ENCODE data around the gene DSC2. TPM values are rescaled to one million over a fixed set of nuclear protein-coding genes. Genes with fewer than 3 reads are reported as not detected.

DSC2 gene
- total RNA-seq, 1 donor from 2014 or later = 1.6 TPM

DNA sequence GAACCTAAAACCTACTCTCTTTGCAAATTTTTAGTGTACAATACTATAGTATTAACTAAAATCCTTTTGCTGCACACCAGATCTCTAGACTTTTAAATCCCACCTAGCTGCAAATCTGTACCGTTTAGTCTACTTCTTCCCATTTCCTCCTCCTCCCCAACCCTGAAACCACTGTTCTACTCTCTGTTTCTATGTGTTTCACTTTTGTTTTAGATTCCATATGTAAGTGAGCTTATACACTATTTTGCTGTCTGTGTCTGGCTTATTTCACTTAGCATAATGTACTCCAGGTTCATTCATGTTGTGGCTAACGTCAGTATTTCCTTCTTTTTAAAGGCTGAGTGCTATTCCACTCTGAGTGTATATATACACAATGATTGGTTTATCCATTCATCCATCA is 18.4 kb upstream of the DSC2 start:
- Mint-ChIP-seq H3K27ac (ENCODE audit: unreplicated experiment) (no peak overlapping the region), H3K36me3 (ENCODE audit: unreplicated experiment) (no peaks in the 10 kb centered on the region), H3K27me3 (ENCODE audit: unreplicated experiment) (peaks cover 23% of the 10 kb centered on the region), H3K4me1 (ENCODE audit: unreplicated experiment) (no peaks in the 10 kb centered on the region), H3K9me3 (ENCODE audit: unreplicated experiment) (no peaks in the 10 kb centered on the region), H3K4me3 (ENCODE audit: unreplicated experiment) (no peak overlapping the region)
- no peak for DNase-seq (ENCODE audit: extremely low spot score, unreplicated experiment)
- TF ChIP-seq, protein P1, sequence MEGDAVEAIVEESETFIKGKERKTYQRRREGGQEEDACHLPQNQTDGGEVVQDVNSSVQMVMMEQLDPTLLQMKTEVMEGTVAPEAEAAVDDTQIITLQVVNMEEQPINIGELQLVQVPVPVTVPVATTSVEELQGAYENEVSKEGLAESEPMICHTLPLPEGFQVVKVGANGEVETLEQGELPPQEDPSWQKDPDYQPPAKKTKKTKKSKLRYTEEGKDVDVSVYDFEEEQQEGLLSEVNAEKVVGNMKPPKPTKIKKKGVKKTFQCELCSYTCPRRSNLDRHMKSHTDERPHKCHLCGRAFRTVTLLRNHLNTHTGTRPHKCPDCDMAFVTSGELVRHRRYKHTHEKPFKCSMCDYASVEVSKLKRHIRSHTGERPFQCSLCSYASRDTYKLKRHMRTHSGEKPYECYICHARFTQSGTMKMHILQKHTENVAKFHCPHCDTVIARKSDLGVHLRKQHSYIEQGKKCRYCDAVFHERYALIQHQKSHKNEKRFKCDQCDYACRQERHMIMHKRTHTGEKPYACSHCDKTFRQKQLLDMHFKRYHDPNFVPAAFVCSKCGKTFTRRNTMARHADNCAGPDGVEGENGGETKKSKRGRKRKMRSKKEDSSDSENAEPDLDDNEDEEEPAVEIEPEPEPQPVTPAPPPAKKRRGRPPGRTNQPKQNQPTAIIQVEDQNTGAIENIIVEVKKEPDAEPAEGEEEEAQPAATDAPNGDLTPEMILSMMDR (IDR thresholded peaks at IDR 0.05) = no peak

DNA sequence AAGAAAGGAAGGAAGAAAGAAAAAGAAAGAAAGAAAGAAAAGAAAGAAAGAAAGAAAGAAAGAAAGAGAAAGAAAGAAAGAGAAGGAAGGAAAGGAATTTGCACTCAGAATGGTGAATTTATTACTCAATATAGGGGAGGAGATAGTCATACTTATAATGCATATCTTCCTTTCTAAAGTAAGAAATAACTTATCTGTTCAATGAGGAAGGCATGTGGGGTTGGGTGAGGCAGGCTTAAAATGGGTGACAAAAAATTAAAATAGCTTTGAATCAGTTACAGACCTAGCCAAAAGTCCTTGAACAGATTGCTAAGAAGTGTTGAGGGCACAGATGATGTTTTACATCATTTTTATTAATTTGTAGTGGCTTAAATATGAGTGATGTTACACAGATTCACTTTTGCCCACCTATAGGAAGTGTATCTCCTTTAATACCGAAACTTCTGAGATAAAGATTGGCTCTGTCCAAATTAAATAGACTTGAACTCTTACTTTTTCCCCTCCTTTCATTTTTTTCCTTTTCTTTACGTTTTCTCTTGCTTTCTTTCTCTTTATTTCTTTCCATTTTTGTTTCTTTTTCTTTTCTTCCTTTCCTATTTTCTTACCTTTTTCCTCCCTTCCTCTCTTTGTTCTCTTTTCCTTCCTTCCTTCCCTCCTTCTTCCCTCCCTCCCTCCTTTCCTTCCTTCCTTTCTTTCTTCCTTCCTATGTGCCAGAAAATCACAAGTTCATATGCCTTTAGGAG is 14.8 kb upstream of the DSC2 start:
- H3K36me3 Mint-ChIP-seq (ENCODE audit: unreplicated experiment) = no peaks in the 10 kb centered on the region
- H3K27me3 Mint-ChIP-seq (ENCODE audit: unreplicated experiment) = peaks cover 24% of the 10 kb centered on the region
- DNase-seq (ENCODE audit: extremely low spot score, unreplicated experiment) = no peak
- H3K27ac Mint-ChIP-seq (ENCODE audit: unreplicated experiment) = no peak overlapping the region
- no peak overlapping the region for H3K4me3 Mint-ChIP-seq (ENCODE audit: unreplicated experiment)
- TF ChIP-seq, protein P1 (IDR thresholded peaks at IDR 0.05) = no peak
- H3K9me3 Mint-ChIP-seq (ENCODE audit: unreplicated experiment) = no peaks in the 10 kb centered on the region
- no peaks in the 10 kb centered on the region for H3K4me1 Mint-ChIP-seq (ENCODE audit: unreplicated experiment)

DNA sequence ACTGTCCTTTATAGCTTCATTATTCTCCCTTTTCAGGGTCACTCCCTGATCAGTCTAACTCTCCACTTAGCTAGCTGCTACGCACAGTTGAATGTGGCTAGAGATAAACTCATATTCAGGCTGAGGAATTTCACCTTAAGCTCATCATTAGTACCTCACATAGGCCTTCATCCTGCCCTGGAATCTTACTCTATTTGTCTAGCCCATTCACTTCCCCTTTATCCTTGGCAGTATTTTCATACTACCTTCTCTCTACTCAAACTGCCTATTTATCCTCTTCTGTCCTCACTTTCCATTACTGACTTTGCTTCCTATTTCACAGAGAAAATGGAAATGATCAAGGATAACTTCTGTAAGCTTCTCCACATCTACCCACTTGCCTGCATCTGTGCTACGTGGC is 10.6 kb upstream of the DSC2 start:
- no peak for DNase-seq (ENCODE audit: extremely low spot score, unreplicated experiment)
- Mint-ChIP-seq H3K4me1 (ENCODE audit: unreplicated experiment) (no peaks in the 10 kb centered on the region), H3K27ac (ENCODE audit: unreplicated experiment) (no peak overlapping the region), H3K9me3 (ENCODE audit: unreplicated experiment) (no peaks in the 10 kb centered on the region), H3K36me3 (ENCODE audit: unreplicated experiment) (no peaks in the 10 kb centered on the region), H3K27me3 (ENCODE audit: unreplicated experiment) (peaks cover 40% of the 10 kb centered on the region), H3K4me3 (ENCODE audit: unreplicated experiment) (no peak overlapping the region)
- TF ChIP-seq, protein P1 (IDR thresholded peaks at IDR 0.05) = no peak

DNA sequence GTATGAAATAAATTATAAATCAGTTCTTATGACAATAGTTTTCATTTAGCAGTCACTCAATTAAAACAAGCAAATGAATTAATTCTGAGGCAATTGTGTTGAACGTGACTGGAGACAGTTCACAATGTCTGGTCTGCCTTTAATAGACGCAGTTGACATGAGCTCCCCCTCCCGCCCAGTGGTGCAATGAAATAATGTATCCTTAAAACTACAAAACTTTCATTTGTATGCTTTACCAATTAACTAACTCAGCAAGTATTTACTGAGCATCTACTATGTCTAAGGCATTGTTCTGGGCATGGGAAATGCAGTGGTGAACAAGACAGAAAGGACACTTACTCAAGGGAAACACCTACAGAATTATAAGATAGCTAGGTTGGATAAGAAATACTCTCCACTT is 3.5 kb upstream of the DSC2 start:
- no peak overlapping the region for H3K4me3 Mint-ChIP-seq (ENCODE audit: unreplicated experiment)
- TF ChIP-seq, protein P1 (IDR thresholded peaks at IDR 0.05) = no peak
- H3K4me1 Mint-ChIP-seq (ENCODE audit: unreplicated experiment) = peaks cover 7% of the 10 kb centered on the region
- no peaks in the 10 kb centered on the region for H3K9me3 Mint-ChIP-seq (ENCODE audit: unreplicated experiment)
- peaks cover 64% of the 10 kb centered on the region for H3K27me3 Mint-ChIP-seq (ENCODE audit: unreplicated experiment)
- H3K27ac Mint-ChIP-seq (ENCODE audit: unreplicated experiment) = no peak overlapping the region
- DNase-seq (ENCODE audit: extremely low spot score, unreplicated experiment) = no peak
- H3K36me3 Mint-ChIP-seq (ENCODE audit: unreplicated experiment) = no peaks in the 10 kb centered on the region

DNA sequence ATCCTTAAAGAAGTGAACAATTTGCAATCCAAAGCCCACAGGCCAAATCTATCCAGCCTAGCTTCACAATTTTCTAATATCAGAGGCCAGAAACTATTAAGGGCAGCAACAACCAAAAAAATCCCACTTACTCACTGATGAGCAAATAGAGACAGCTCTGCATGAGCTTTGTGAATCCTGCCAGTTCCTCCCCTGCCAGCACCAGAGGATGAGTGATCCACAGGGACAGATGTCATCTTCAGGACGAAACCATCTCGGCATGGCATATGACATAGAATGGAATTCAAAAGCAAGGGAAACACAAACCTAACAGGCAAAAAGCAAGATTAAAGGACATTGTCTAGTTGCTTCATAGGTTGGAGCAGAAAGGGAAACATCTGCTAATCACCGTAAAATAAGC is 2.2 kb upstream of the DSC2 start:
- no peaks in the 10 kb centered on the region for H3K36me3 Mint-ChIP-seq (ENCODE audit: unreplicated experiment)
- DNase-seq (ENCODE audit: extremely low spot score, unreplicated experiment) = no peak
- TF ChIP-seq, protein P1 (IDR thresholded peaks at IDR 0.05) = no peak
- H3K27ac Mint-ChIP-seq (ENCODE audit: unreplicated experiment) = no peak overlapping the region
- H3K27me3 Mint-ChIP-seq (ENCODE audit: unreplicated experiment) = peaks cover 66% of the 10 kb centered on the region
- no peaks in the 10 kb centered on the region for H3K9me3 Mint-ChIP-seq (ENCODE audit: unreplicated experiment)
- H3K4me3 Mint-ChIP-seq (ENCODE audit: unreplicated experiment) = no peak overlapping the region
- H3K4me1 Mint-ChIP-seq (ENCODE audit: unreplicated experiment) = peaks cover 10% of the 10 kb centered on the region
